Panc1 (cell line): ENCODE data around the gene SPEF1.

Experiments used
- CTCF ChIP-seq: fragments of 450-650 bp; IDR thresholded peaks from 2 replicates; pipeline ENCODE4 v1.5.1; 2017; ENCODE audit warnings: mild to moderate bottlenecking
- POLR2AphosphoS5 ChIP-seq: IDR thresholded peaks from 2 replicates; pipeline ENCODE4 v1.6.1; 2012; ENCODE audit warnings: mild to moderate bottlenecking, low read depth, low read length, moderate library complexity
- SIN3A ChIP-seq: IDR thresholded peaks from 2 replicates; pipeline ENCODE4 v1.6.1; 2012; ENCODE audit warnings: low read depth, mild to moderate bottlenecking, low read length, moderate library complexity, borderline replicate concordance; ENCODE audit not compliant: insufficient read depth
- TCF7L2 ChIP-seq: IDR thresholded peaks from 2 replicates; pipeline ENCODE4 v1.6.1; 2011; ENCODE audit warnings: mild to moderate bottlenecking, low read depth, low read length, inconsistent platforms

- TF ChIP-seq CTCF (no peak), POLR2AphosphoS5 (no peak), SIN3A (no peak), TCF7L2 (no peak)
Measured at GRCh38 chr20:3763671-3764601, 17.3 kb downstream of the SPEF1 start.
